Endothelial cell of umbilical vein (primary cell): ENCODE measurements around the gene CPXM2. TPM values are rescaled to one million over a fixed set of nuclear protein-coding genes. Genes with fewer than 3 reads are reported as not detected.

Source experiments
- BruUV-seq: library from RNA; stranded (reverse); fragments of 400-500 nt; replicated peaks from 2 replicates; lab custom pipeline; 2021; lab: Mats Ljungman, UMichigan
- CTCF ChIA-PET: fragments of 300-600, 350-600 bp; sonication (Branson Sonifier 250); formaldehyde crosslinking; loops from one replicate; lab custom pipeline; 2021; ENCODE audit warnings: antibody characterized with exemption, inconsistent platforms; lab: Charles Lee
- POLR2A ChIA-PET: fragments of 300-600, 350-600 bp; sonication (Branson Sonifier 250); formaldehyde crosslinking; loops from one replicate; lab custom pipeline; 2021; ENCODE audit warnings: antibody characterized with exemption, inconsistent platforms; lab: Charles Lee
- DNase-seq: peaks from one replicate; pipeline ENCODE4 v3.0.0-alpha.2; 2011; ENCODE audit warnings: low read depth, low spot score
- FAIRE-seq: peaks from 2 replicates; lab custom pipeline; 2011; peaks lifted over from hg19 to GRCh38; lab: Jason Lieb, UNC
- H2AFZ ChIP-seq: 2 replicates; pipeline ENCODE4 v1.6.0; 2012; ENCODE audit warnings: low read depth, low read length, control low read depth, inconsistent platforms
- H3K27ac ChIP-seq: 2 replicates; pipeline ENCODE4 v1.5.1; 2011; ENCODE audit warnings: low read depth, mild to moderate bottlenecking, control low read depth, low read length, moderate library complexity; ENCODE audit not compliant: insufficient read depth
- H3K27me3 ChIP-seq, 2 experiments: 2 replicates each; pipeline versions ENCODE4 v1.6.0 to v1.6.1; 2011; ENCODE audit warnings: low read length in 2 of 2, mixed read lengths in 1 of 2; ENCODE audit not compliant: control insufficient read depth in 2 of 2, insufficient read depth in 2 of 2
- H3K36me3 ChIP-seq, 2 experiments: 2 replicates in 1 of 2; 3 replicates in 1 of 2; pipeline ENCODE4 v1.5.1; 2011; ENCODE audit warnings: low read length in 2 of 2, mild to moderate bottlenecking in 1 of 2, moderate library complexity in 1 of 2; ENCODE audit not compliant: control insufficient read depth in 2 of 2, insufficient read depth in 2 of 2; ENCODE audit errors: extremely low read depth in 1 of 2
- H3K4me1 ChIP-seq: 3 replicates; pipeline ENCODE4 v1.5.1; 2011; ENCODE audit warnings: mild to moderate bottlenecking, low read length; ENCODE audit not compliant: control insufficient read depth, insufficient read depth; ENCODE audit errors: extremely low read depth
- H3K4me2 ChIP-seq: 2 replicates; pipeline ENCODE4 v1.6.1; 2011; ENCODE audit warnings: low read length, control low read depth, mixed read lengths; ENCODE audit not compliant: insufficient read depth
- H3K4me3 ChIP-seq, 3 experiments: fragments of 200-600 bp in 1 of 3; sonication (generic), shearing (Covaris generic) in 1 of 3; replicated peaks in 1 of 3; 2 replicates each; pipeline ENCODE4 v1.5.1; 2011 to 2016; ENCODE audit warnings: control low read depth in 3 of 3, low read length in 3 of 3, mild to moderate bottlenecking in 2 of 3, inconsistent platforms in 1 of 3, low read depth in 1 of 3, moderate library complexity in 1 of 3; ENCODE audit not compliant: insufficient read depth in 1 of 3
- H3K79me2 ChIP-seq: 2 replicates; pipeline ENCODE4 v1.6.0; 2012; ENCODE audit warnings: low read length, inconsistent platforms; ENCODE audit not compliant: control insufficient read depth, insufficient read depth
- H3K9ac ChIP-seq: replicated peaks from 2 replicates; pipeline ENCODE3; 2011; ENCODE audit warnings: low read length, control low read depth; ENCODE audit not compliant: insufficient read depth; ENCODE audit errors: extremely low read depth
- H3K9me1 ChIP-seq: replicated peaks from 3 replicates; pipeline ENCODE4 v1.6.0; 2011; ENCODE audit warnings: mild to moderate bottlenecking, low read length; ENCODE audit not compliant: control insufficient read depth, insufficient read depth; ENCODE audit errors: extremely low read depth
- H3K9me3 ChIP-seq: replicated peaks from 2 replicates; pipeline ENCODE4 v1.5.1; 2012; ENCODE audit warnings: low read length, inconsistent platforms; ENCODE audit not compliant: control insufficient read depth, insufficient read depth
- H4K20me1 ChIP-seq: replicated peaks from 2 replicates; pipeline ENCODE3; 2011; ENCODE audit warnings: mild to moderate bottlenecking, low read length; ENCODE audit not compliant: control insufficient read depth, insufficient read depth; ENCODE audit errors: extremely low read depth
- EZH2 ChIP-seq: IDR thresholded peaks from 2 replicates; pipeline ENCODE4 v1.6.1; 2012; ENCODE audit warnings: borderline replicate concordance, low read depth, mild to moderate bottlenecking, moderate library complexity, low read length, inconsistent platforms; ENCODE audit not compliant: severe bottlenecking
- FOS ChIP-seq: IDR thresholded peaks from 2 replicates; pipeline ENCODE4 v1.6.1; 2011; ENCODE audit warnings: mild to moderate bottlenecking, low read length, moderate library complexity, borderline replicate concordance; ENCODE audit not compliant: insufficient read depth
- JUN ChIP-seq: IDR thresholded peaks from 2 replicates; pipeline ENCODE4 v1.6.1; 2011; ENCODE audit warnings: borderline replicate concordance, low read depth; ENCODE audit not compliant: insufficient read length, insufficient read depth
- MAX ChIP-seq: IDR thresholded peaks from 2 replicates; pipeline ENCODE4 v1.6.1; 2011; ENCODE audit not compliant: insufficient read depth, insufficient read length
- MYC ChIP-seq: IDR thresholded peaks from one replicate; pipeline ENCODE4 v1.6.1; 2011; ENCODE audit warnings: mild to moderate bottlenecking, low read depth, low read length
- POLR2A ChIP-seq: IDR thresholded peaks from 2 replicates; pipeline ENCODE4 v1.6.1; 2012; ENCODE audit warnings: low read depth, mild to moderate bottlenecking, control low read depth, low read length
- dilution Hi-C: fragments of 300-500 bp; cut with MboI; formaldehyde crosslinking; loops from one replicate; pipeline ENCODE4 v1.15.0; 2019; ENCODE audit warnings: low sequenced_read_pairs; ENCODE audit not compliant: extremely low pct_ligation_motif_present
- intact Hi-C: fragments of 100-400 bp; cut with micrococcal nuclease; formaldehyde crosslinking; loops from one replicate; pipeline ENCODE4 v1.10.0; 2022
- polyA plus RNA-seq, 4 experiments: library from polyadenylated mRNA; depleted of rRNA in 3 of 4; stranded (reverse) in 3 of 4; unstranded in 1 of 4; fragments of >200 nt; gene quantifications; 2 replicates each; pipeline versions ENCODE4 v1.2.1 to v1.2.3, GENCODE V29; 2011 to 2012; ENCODE audit warnings: missing spikeins in 1 of 4
- total RNA-seq: library from RNA; stranded (reverse); gene quantifications from 2 replicates; pipeline ENCODE4 v1.2.3, GENCODE V29; 2021

The CPXM2 gene
- total and polyA plus RNA-seq, 2 donors (not counting 3 experiments of a cell fraction or from before 2014, with no cell fraction given) = 1.8 to 2.7 TPM

DNA sequence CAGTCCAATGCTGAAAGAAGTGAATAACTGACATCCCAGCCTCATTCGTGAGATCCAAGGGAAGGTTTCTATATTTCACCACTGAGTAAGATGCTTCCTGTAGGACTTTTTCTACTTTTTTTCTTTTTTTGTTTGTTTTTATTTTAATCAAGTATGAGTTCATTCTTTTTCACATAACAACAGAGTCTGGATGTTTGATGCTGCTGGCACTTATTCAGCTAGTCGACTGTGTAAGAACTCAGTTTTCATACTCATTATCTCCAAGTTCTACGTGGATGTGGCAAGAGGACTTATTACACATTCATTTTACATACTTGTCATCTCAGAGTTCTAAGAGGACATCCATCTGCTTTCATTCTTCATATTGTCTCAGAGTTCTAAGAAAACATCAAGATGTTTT, 86.9 kb downstream of the CPXM2 start:
- Histone ChIP-seq H3K4me1 (peaks cover 40% of the 10 kb centered on the region), H3K9me1 (no peaks in the 10 kb centered on the region), H3K9ac (no peak overlapping the region), H3K36me3 (no peaks in the 10 kb centered on the region), H3K79me2 (no peaks in the 10 kb centered on the region), H3K9me3 (no peaks in the 10 kb centered on the region), H3K4me3 (no peak overlapping the region), H3K27me3 (no peaks in the 10 kb centered on the region), H2AFZ (peak overlapping the region; percentile 76), H4K20me1 (no peaks in the 10 kb centered on the region), H3K4me2 (peak overlapping the region; percentile 17), H3K27ac (no peak overlapping the region)
- TF ChIP-seq JUN (no peak), MYC (no peak), EZH2 (no peak), MAX (no peak)
- DNase-seq (peak; percentile 76), FAIRE-seq (no peak)
- dilution Hi-C loops = no loop called here
- CTCF ChIA-PET = interaction anchor here (1.2 kb wide), 1 partner anchor 11 kb away, joined by 3 read pairs; no protein-coding TSS in a partner anchor
- BruUV-seq = no TSS peak
- POLR2A ChIA-PET = no interaction called here
- intact Hi-C loops = loop anchor here (10.0 kb wide), 2 partner anchors 320 to 610 kb away; partner anchors contain the start of gene OAT

DNA sequence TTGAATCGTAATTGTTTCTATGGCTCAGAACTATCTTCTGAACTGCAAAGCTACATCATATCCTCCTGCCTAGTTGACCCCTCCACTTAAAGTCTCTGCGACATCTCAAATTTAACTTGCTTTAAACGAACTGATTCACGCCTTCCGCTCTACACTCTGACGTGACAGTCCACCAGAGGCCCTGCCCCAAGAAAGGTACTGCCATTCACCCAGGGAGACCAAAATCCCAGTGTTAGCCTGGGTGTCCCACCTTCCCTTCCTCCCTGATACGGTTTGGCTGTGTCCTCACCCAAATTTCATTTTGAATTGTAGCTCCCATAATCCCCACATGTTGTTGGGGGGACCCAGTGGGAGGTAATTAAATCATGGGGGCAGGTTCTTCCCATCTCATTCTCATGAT, 90.8 kb downstream of the CPXM2 start:
- Histone ChIP-seq H4K20me1 (no peaks in the 10 kb centered on the region), H3K9me3 (no peaks in the 10 kb centered on the region), H3K79me2 (no peaks in the 10 kb centered on the region), H3K27ac (peak overlapping the region; percentile 38), H3K36me3 (no peaks in the 10 kb centered on the region), H3K4me1 (peaks cover 16% of the 10 kb centered on the region), H3K4me2 (peak overlapping the region; percentile 44), H2AFZ (peak overlapping the region; percentile 89), H3K27me3 (no peaks in the 10 kb centered on the region), H3K9ac (no peak overlapping the region), H3K4me3 (no peak overlapping the region), H3K9me1 (no peaks in the 10 kb centered on the region)
- intact Hi-C loops (loop anchor here (1.0 to 10.0 kb wide), 3 partner anchors 8 to 614 kb away; partner anchors contain the start of gene OAT), dilution Hi-C loops (no loop called here)
- no peak for TF ChIP-seq JUN
- no peak for TF ChIP-seq FOS
- TF ChIP-seq POLR2A = no peak
- POLR2A ChIA-PET = no interaction called here
- FAIRE-seq (no peak), DNase-seq (no peak)
- CTCF ChIA-PET = no interaction called here
- no TSS peak for BruUV-seq
